ENCODE measurements around the gene PSEN2. TPM values are rescaled to one million over a fixed set of nuclear protein-coding genes. Genes with fewer than 3 reads are reported as not detected.

PSEN2 gene
- total and polyA plus RNA-seq, 2 of the 8 experiments (the other 6 are each of a cell fraction or from before 2014, with no cell fraction given) = 22.9 to 29.0 TPM

- TF ChIP-seq POLR2A (IDR thresholded peaks at IDR 0.05; ENCODE audit: control extremely low read depth in 1 of 2, low read depth in 2 of 2, low read length in 2 of 2) (no peak), CHD7 (IDR thresholded peaks at IDR 0.05; ENCODE audit: insufficient replicate concordance, low read length) (no peak), CHD1 (IDR thresholded peaks at IDR 0.05; ENCODE audit: low read depth, low read length) (no peak), GTF2F1 (IDR thresholded peaks at IDR 0.05; ENCODE audit: borderline replicate concordance, low read depth, low read length) (no peak), CBX8 (IDR thresholded peaks at IDR 0.05; ENCODE audit: borderline replicate concordance, low read depth, low read length) (no peak), HDAC6 (IDR thresholded peaks at IDR 0.05; ENCODE audit: low read depth, low read length) (no peak), FOSL1 (IDR thresholded peaks at IDR 0.05; ENCODE audit: insufficient read depth, low read depth, low read length) (no peak)
Observed at GRCh38 chr1:226825746-226826100, 44.7 kb upstream of the PSEN2 start (continued).
